Stomach (tissue), 4 donors: ENCODE measurements around the gene NDFIP2.

Source experiments
- POLR2A ChIP-seq, 4 donors: fragments of 450-650 bp; IDR thresholded peaks; one replicate each; pipeline ENCODE4 v1.6.1; 2016; ENCODE audit warnings: antibody characterized with exemption in 4 of 4, control low read depth in 2 of 4, mild to moderate bottlenecking in 1 of 4, moderate library complexity in 1 of 4
- POLR2AphosphoS5 ChIP-seq, 3 donors: sonication (generic); formaldehyde crosslinking; IDR thresholded peaks; one replicate each; pipeline ENCODE4 v1.6.1; 2016; ENCODE audit warnings: antibody characterized with exemption in 3 of 3
- TF ChIP-seq, protein P1 (sequence below), 7 experiments: fragments of 450-650 bp in 4 of 7; fragments of 200-600 bp in 3 of 7; sonication (generic) in 3 of 7; IDR thresholded peaks; one replicate each; pipeline ENCODE4 v1.5.1; 2016 to 2019; ENCODE audit warnings: antibody characterized with exemption in 7 of 7, control low read depth in 2 of 7, mild to moderate bottlenecking in 1 of 7

DNA sequence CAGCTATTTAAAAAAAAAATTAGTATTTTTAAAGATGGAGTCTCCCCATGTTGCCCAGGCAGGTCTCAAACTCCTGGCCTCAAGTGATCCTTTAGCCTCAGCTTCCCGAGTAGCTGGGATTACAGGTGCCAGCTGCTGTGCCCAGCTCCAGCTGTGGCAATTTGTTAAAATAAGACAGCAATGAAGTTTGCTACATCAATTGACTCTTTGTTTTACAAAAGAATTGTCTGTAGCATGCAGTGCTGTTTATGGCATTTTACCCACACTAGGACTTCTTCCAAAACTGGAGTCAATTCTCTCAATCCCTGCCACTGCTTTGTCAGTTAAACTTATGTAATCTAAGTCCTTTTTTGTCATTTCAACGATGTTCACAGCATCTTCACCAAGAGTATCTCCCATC is 49.3 kb downstream of the NDFIP2 start:
- TF ChIP-seq, protein P1, sequence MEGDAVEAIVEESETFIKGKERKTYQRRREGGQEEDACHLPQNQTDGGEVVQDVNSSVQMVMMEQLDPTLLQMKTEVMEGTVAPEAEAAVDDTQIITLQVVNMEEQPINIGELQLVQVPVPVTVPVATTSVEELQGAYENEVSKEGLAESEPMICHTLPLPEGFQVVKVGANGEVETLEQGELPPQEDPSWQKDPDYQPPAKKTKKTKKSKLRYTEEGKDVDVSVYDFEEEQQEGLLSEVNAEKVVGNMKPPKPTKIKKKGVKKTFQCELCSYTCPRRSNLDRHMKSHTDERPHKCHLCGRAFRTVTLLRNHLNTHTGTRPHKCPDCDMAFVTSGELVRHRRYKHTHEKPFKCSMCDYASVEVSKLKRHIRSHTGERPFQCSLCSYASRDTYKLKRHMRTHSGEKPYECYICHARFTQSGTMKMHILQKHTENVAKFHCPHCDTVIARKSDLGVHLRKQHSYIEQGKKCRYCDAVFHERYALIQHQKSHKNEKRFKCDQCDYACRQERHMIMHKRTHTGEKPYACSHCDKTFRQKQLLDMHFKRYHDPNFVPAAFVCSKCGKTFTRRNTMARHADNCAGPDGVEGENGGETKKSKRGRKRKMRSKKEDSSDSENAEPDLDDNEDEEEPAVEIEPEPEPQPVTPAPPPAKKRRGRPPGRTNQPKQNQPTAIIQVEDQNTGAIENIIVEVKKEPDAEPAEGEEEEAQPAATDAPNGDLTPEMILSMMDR (IDR thresholded peaks at IDR 0.05): no peak
- TF ChIP-seq POLR2A (IDR thresholded peaks at IDR 0.05) (no peak), POLR2AphosphoS5 (IDR thresholded peaks at IDR 0.05) (no peak)
